GM23338 (cell line): ENCODE results near the gene CALHM5. TPM values are rescaled to one million over a fixed set of nuclear protein-coding genes. Genes with fewer than 3 reads are reported as not detected.

Experiments used
- ATAC-seq: fragments of 200-7000 bp; cut with Tn5 transposase; 3 replicates; pipeline ENCODE4 v1.9.1; 2020
- DNase-seq: peaks from one replicate; pipeline ENCODE4 v3.0.0-alpha.2; 2015; ENCODE audit warnings: low spot score
- H2AFZ ChIP-seq: fragments of 200-600 bp; sonication (generic); 2 replicates; pipeline ENCODE4 v1.8.0; 2016; ENCODE audit warnings: antibody characterized with exemption, mild to moderate bottlenecking, moderate library complexity
- H3F3A ChIP-seq: fragments of 200-600 bp; sonication (generic); replicated peaks from 2 replicates; pipeline ENCODE4 v1.8.0; 2017; ENCODE audit warnings: antibody characterized with exemption, mixed run types, low read depth
- H3K27ac ChIP-seq: fragments of 200-600 bp; sonication (generic); 2 replicates; pipeline ENCODE4 v1.6.1; 2016; ENCODE audit warnings: low read depth
- H3K27me3 ChIP-seq: fragments of 200-600 bp; sonication (generic); 2 replicates; pipeline ENCODE4 v1.8.0; 2016; ENCODE audit warnings: mild to moderate bottlenecking, mixed run types, moderate library complexity; ENCODE audit not compliant: insufficient read depth
- H3K36me3 ChIP-seq: fragments of 200-600 bp; sonication (generic); 2 replicates; pipeline ENCODE4 v1.8.0; 2016; ENCODE audit warnings: mild to moderate bottlenecking; ENCODE audit not compliant: insufficient read depth
- H3K4me1 ChIP-seq: fragments of 200-600 bp; sonication (generic); 2 replicates; pipeline ENCODE4 v1.8.0; 2016; ENCODE audit warnings: mild to moderate bottlenecking, moderate library complexity; ENCODE audit not compliant: insufficient read depth
- H3K4me2 ChIP-seq: fragments of 200-600 bp; sonication (generic); 2 replicates; pipeline ENCODE4 v1.7.1; 2017; ENCODE audit warnings: mixed run types
- H3K4me3 ChIP-seq: fragments of 200-600 bp; sonication (generic); 2 replicates; pipeline ENCODE4 v1.6.1; 2016; ENCODE audit warnings: mixed run types
- H3K79me2 ChIP-seq: fragments of 200-600 bp; sonication (generic); replicated peaks from 2 replicates; pipeline ENCODE4 v1.8.0; 2017; ENCODE audit warnings: mild to moderate bottlenecking; ENCODE audit not compliant: insufficient read depth
- H3K9me2 ChIP-seq: fragments of 200-600 bp; sonication (generic); 2 replicates; pipeline ENCODE4 v1.8.0; 2017; ENCODE audit not compliant: insufficient read depth
- H4K20me1 ChIP-seq: fragments of 200-600 bp; sonication (generic); replicated peaks from 2 replicates; pipeline ENCODE4 v1.8.0; 2017; ENCODE audit warnings: mild to moderate bottlenecking; ENCODE audit not compliant: insufficient read depth
- H3K27ac Mint-ChIP-seq: 2 replicates; pipeline ENCODE4 v1.8.0; 2020; ENCODE audit warnings: inconsistent platforms, mild to moderate bottlenecking, moderate library complexity, mixed read lengths
- H3K27me3 Mint-ChIP-seq: 3 replicates; pipeline ENCODE4 v1.8.0; 2022; ENCODE audit warnings: low read depth, mild to moderate bottlenecking, moderate library complexity, mixed read lengths, inconsistent platforms; ENCODE audit not compliant: insufficient read depth, poor library complexity
- H3K36me3 Mint-ChIP-seq: 3 replicates; pipeline ENCODE4 v1.8.0; 2021; ENCODE audit warnings: low read depth, mild to moderate bottlenecking, inconsistent platforms, moderate library complexity, mixed read lengths
- H3K4me1 Mint-ChIP-seq: 3 replicates; pipeline ENCODE4 v1.8.0; 2020; ENCODE audit warnings: mild to moderate bottlenecking, inconsistent platforms, mixed read lengths
- H3K4me3 Mint-ChIP-seq: 3 replicates; pipeline ENCODE4 v1.8.0; 2021; ENCODE audit warnings: moderate library complexity, mild to moderate bottlenecking, inconsistent platforms, mixed read lengths
- H3K9me3 Mint-ChIP-seq: 3 replicates; pipeline ENCODE4 v1.8.0; 2020; ENCODE audit warnings: moderate library complexity, mild to moderate bottlenecking, inconsistent platforms, mixed read lengths
- CREB1 ChIP-seq: fragments of 250-450 bp; sonication (Bioruptor Pico); IDR thresholded peaks from 2 replicates; pipeline ENCODE4 v1.5.0; 2020; ENCODE audit warnings: low read depth, mild to moderate bottlenecking, moderate library complexity
- CTCF ChIP-seq, 2 experiments: fragments of 200-600 bp in 1 of 2; sonication (generic) in 1 of 2; conservative IDR thresholded peaks; 2 replicates each; pipeline versions ENCODE4 v1.5.1 to v1.6.1; 2016 to 2017; ENCODE audit warnings: antibody characterized with exemption in 2 of 2, low read depth in 2 of 2, mild to moderate bottlenecking in 2 of 2, moderate library complexity in 1 of 2
- ETS1 ChIP-seq: IDR thresholded peaks from 2 replicates; pipeline ENCODE4 v1.6.1; 2016; ENCODE audit warnings: antibody characterized with exemption
- EZH2 ChIP-seq: fragments of 200-600 bp; sonication (generic); IDR thresholded peaks from one replicate; pipeline ENCODE4 v1.8.0; 2017; ENCODE audit warnings: antibody characterized with exemption, mild to moderate bottlenecking, low read depth; ENCODE audit not compliant: unreplicated experiment
- EZH2phosphoT487 ChIP-seq: fragments of 200-600 bp; sonication (generic); IDR thresholded peaks from one replicate; pipeline ENCODE4 v1.8.1; 2018; ENCODE audit warnings: antibody characterized with exemption; ENCODE audit not compliant: unreplicated experiment
- JUNB ChIP-seq: IDR thresholded peaks from one replicate; pipeline ENCODE4 v1.6.1; 2016; ENCODE audit warnings: antibody characterized with exemption; ENCODE audit not compliant: unreplicated experiment
- NANOG ChIP-seq: IDR thresholded peaks from 2 replicates; pipeline ENCODE4 v1.6.1; 2016; ENCODE audit warnings: antibody characterized with exemption, borderline replicate concordance
- POLR2AphosphoS5 ChIP-seq: IDR thresholded peaks from 2 replicates; pipeline ENCODE4 v1.6.1; 2016; ENCODE audit warnings: antibody characterized with exemption, low read depth
- REST ChIP-seq: IDR thresholded peaks from one replicate; pipeline ENCODE4 v1.6.1; 2018; ENCODE audit warnings: antibody characterized with exemption; ENCODE audit not compliant: unreplicated experiment
- STAT1 ChIP-seq: IDR thresholded peaks from one replicate; pipeline ENCODE4 v1.6.1; 2016; ENCODE audit warnings: antibody characterized with exemption; ENCODE audit not compliant: unreplicated experiment
- ZNF114 ChIP-seq: fragments of 250-450 bp; sonication (Bioruptor Pico); IDR thresholded peaks from 2 replicates; pipeline ENCODE4 v1.5.0; 2020; ENCODE audit warnings: mild to moderate bottlenecking, moderate library complexity
- ZNF331 ChIP-seq: fragments of 250-450 bp; sonication (Bioruptor Pico); IDR thresholded peaks from 2 replicates; pipeline ENCODE4 v1.5.0; 2020; ENCODE audit warnings: low read depth, mild to moderate bottlenecking, moderate library complexity
- ZNF462 ChIP-seq: fragments of 250-450 bp; sonication (Bioruptor Pico); IDR thresholded peaks from 2 replicates; pipeline ENCODE4 v1.5.0; 2020; ENCODE audit warnings: mild to moderate bottlenecking, moderate library complexity
- polyA plus RNA-seq: library from polyadenylated mRNA; unstranded; fragments of >200 nt; fragmentation: Nextera tagmentation; extraction: Ambion mirVana; gene quantifications from 2 replicates; pipeline ENCODE4 v1.2.1, GENCODE V29; 2016
- total RNA-seq: library from RNA; depleted of rRNA; stranded (reverse); fragments of >200 nt; shearing (Covaris generic); gene quantifications from 2 replicates; pipeline ENCODE4 v1.2.3, GENCODE V29; 2014

Gene CALHM5
- total and polyA plus RNA-seq, 2 experiments from 2014 or later, result 0.02 to 0.10 TPM

- H3K79me2 ChIP-seq, result no peaks in the 10 kb centered on the region
- Mint-ChIP-seq H3K4me1 (peaks cover 3% of the 10 kb centered on the region; the same call in 2 of the 3 replicates), H3K4me3 (no peak overlapping the region), H3K27ac (no peak overlapping the region), H3K27me3 (peaks cover 2% of the 10 kb centered on the region), H3K9me3 (peaks cover 4% of the 10 kb centered on the region; the same call in 2 of the 3 replicates), H3K36me3 (no peaks in the 10 kb centered on the region)
- H3K27ac ChIP-seq, result no peak overlapping the region; the same call in 1 of the 2 replicates
- H3K27me3 ChIP-seq, result no peaks in the 10 kb centered on the region
- no peaks in the 10 kb centered on the region for H3K4me1 ChIP-seq
- no peaks in the 10 kb centered on the region for H3K36me3 ChIP-seq
- H3K4me3 ChIP-seq, result no peak overlapping the region
- peak overlapping the region; percentile 78; the same call in 1 of the 2 replicates for H2AFZ ChIP-seq
- H4K20me1 ChIP-seq, result no peaks in the 10 kb centered on the region
- TF ChIP-seq ZNF114 (no peak), CREB1 (CRISPR knock-in tag) (no peak), EZH2 (no peak), ETS1 (no peak), POLR2AphosphoS5 (no peak), REST (no peak), ZNF462 (no peak), CTCF (conservative IDR thresholded peaks at IDR 0.05; ENCODE audit: low read depth in 2 of 2) (no peak), JUNB (no peak), EZH2phosphoT487 (no peak), NANOG (no peak), STAT1 (no peak), ZNF331 (CRISPR knock-in tag) (no peak)
- no peak for DNase-seq
- 0 out of 2 replicates have a peak, but pooled peaks cover 3% of the 10 kb centered on the region for H3K9me2 ChIP-seq
- no peak overlapping the region for H3K4me2 ChIP-seq
- no peaks in the 10 kb centered on the region for H3F3A ChIP-seq
- ATAC-seq, result peak; percentile 46; the same call in 1 of the 3 replicates
Observed at GRCh38 chr6:116492331-116493067, 18.9 kb upstream of the CALHM5 start.
